Osteoblast (primary cell): ENCODE data around the gene ANKS4B. TPM values are rescaled to one million over a fixed set of nuclear protein-coding genes. Genes with fewer than 3 reads are reported as not detected.
"Not testable (repeated sequence)": the region's sequence is repeated elsewhere in the genome, so short reads cannot be mapped to it uniquely, and the experiment has no call there.

ENCODE experiments used
- DNase-seq: peaks from one replicate; pipeline ENCODE4 v3.0.0; 2011; ENCODE audit warnings: low spot score, mixed read lengths; ENCODE audit not compliant: insufficient read length; ENCODE audit errors: missing footprints
- H2AFZ ChIP-seq: 2 replicates; pipeline ENCODE4 v1.6.0; 2011; ENCODE audit warnings: mild to moderate bottlenecking, low read length
- H3K27ac ChIP-seq: 2 replicates; pipeline ENCODE4 v1.5.1; 2011; ENCODE audit warnings: mild to moderate bottlenecking, low read depth, low read length, moderate library complexity
- H3K27me3 ChIP-seq: 2 replicates; pipeline ENCODE4 v1.6.0; 2012; ENCODE audit warnings: mild to moderate bottlenecking, control low read depth, inconsistent platforms, low read length, moderate library complexity; ENCODE audit not compliant: insufficient read depth
- H3K36me3 ChIP-seq: 2 replicates; pipeline ENCODE4 v1.5.1; 2011; ENCODE audit warnings: mild to moderate bottlenecking, low read length, control low read depth, moderate library complexity; ENCODE audit not compliant: insufficient read depth
- H3K4me1 ChIP-seq: 2 replicates; pipeline ENCODE4 v1.5.1; 2011; ENCODE audit warnings: mild to moderate bottlenecking, low read length, control low read depth, moderate library complexity; ENCODE audit not compliant: insufficient read depth
- H3K4me2 ChIP-seq: 2 replicates; pipeline ENCODE4 v1.6.0; 2011; ENCODE audit warnings: mild to moderate bottlenecking, low read length; ENCODE audit not compliant: insufficient read depth
- H3K4me3 ChIP-seq: fragments of 200-600 bp; sonication (generic); 3 replicates; pipeline ENCODE4 v1.5.1; 2012; ENCODE audit warnings: mild to moderate bottlenecking, low read length, inconsistent platforms; ENCODE audit not compliant: insufficient read depth
- H3K79me2 ChIP-seq: 2 replicates; pipeline ENCODE4 v1.6.0; 2012; ENCODE audit warnings: mild to moderate bottlenecking, low read length, control low read depth, inconsistent platforms; ENCODE audit not compliant: insufficient read depth
- H3K9me3 ChIP-seq: 2 replicates; pipeline ENCODE4 v1.5.1; 2011; ENCODE audit warnings: low read depth, low read length, control low read depth
- H4K20me1 ChIP-seq: 2 replicates; pipeline ENCODE4 v1.6.0; 2012; ENCODE audit warnings: mild to moderate bottlenecking, low read length, control low read depth; ENCODE audit not compliant: insufficient read depth
- total RNA-seq: library from RNA; depleted of rRNA; stranded (reverse); fragments of >200 nt; gene quantifications from 2 replicates; pipeline ENCODE4 v1.2.3, GENCODE V29; 2012
- TF ChIP-seq, protein P1 (sequence below): IDR thresholded peaks from 2 replicates; pipeline ENCODE4 v1.5.1; 2011; ENCODE audit warnings: mild to moderate bottlenecking, low read depth, low read length, moderate library complexity; ENCODE audit errors: extremely low read depth

Gene ANKS4B
- total RNA-seq, 1 donor, result not detected

DNA sequence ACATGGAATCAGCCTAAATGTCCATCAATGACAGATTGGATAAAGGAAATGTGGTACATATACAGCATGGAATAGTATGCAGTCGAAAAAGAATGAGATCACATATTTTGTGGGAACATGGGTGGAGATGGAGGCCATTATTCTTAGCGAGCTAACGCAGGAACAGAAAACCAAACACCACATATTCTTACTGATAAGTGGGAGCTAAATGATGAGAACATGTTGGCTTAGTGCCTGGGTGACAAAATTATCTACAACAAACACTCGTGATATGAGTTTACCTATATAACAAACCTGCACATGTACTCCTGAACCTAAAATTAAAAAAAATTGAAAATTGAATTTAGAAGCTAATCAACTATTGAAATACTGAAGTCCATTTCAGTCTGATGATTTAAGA, 6.1 kb downstream of the ANKS4B start:
- no peak overlapping the region for H3K4me3 ChIP-seq
- TF ChIP-seq, protein P1, sequence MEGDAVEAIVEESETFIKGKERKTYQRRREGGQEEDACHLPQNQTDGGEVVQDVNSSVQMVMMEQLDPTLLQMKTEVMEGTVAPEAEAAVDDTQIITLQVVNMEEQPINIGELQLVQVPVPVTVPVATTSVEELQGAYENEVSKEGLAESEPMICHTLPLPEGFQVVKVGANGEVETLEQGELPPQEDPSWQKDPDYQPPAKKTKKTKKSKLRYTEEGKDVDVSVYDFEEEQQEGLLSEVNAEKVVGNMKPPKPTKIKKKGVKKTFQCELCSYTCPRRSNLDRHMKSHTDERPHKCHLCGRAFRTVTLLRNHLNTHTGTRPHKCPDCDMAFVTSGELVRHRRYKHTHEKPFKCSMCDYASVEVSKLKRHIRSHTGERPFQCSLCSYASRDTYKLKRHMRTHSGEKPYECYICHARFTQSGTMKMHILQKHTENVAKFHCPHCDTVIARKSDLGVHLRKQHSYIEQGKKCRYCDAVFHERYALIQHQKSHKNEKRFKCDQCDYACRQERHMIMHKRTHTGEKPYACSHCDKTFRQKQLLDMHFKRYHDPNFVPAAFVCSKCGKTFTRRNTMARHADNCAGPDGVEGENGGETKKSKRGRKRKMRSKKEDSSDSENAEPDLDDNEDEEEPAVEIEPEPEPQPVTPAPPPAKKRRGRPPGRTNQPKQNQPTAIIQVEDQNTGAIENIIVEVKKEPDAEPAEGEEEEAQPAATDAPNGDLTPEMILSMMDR, result no peak

DNA sequence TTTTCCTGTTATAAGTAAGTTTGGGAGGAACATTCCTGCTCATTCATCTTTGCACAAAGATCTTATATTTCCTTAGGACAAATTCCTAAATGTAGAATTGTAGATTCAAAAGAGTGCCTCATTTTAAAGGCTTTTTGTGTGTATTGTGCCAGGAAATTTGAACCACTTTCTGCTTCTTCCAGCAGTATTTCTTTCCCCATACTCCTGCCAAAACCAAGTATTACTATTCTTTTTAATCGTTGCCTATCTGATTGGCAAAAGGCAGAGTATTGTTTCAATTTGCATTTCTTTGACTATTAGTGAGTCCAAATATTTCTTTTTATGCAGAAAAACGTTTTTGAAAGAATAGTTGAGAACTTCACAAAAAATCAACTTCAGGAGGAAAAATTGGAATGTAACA, 9.3 kb downstream of the ANKS4B start:
- no peak overlapping the region for H3K27ac ChIP-seq
- no peak overlapping the region for H2AFZ ChIP-seq
- TF ChIP-seq, protein P1, result no peak
- DNase-seq, result no peak
- H3K4me2 ChIP-seq, result no peak overlapping the region
- H3K36me3 ChIP-seq, result no peaks in the 10 kb centered on the region
- H3K9me3 ChIP-seq, result no peaks in the 10 kb centered on the region
- peaks cover 20% of the 10 kb centered on the region for H3K27me3 ChIP-seq
- no peaks in the 10 kb centered on the region for H3K79me2 ChIP-seq
- no peaks in the 10 kb centered on the region for H3K4me1 ChIP-seq
- H3K4me3 ChIP-seq, result no peak overlapping the region
- no peaks in the 10 kb centered on the region for H4K20me1 ChIP-seq

More for the DNA sequence above, 6.1 kb downstream of the ANKS4B start:
- Histone ChIP-seq H3K79me2 (no peaks in the 10 kb centered on the region), H3K4me1 (no peaks in the 10 kb centered on the region), H3K27ac (no peak overlapping the region), H3K4me2 (no peak overlapping the region), H2AFZ (no peak overlapping the region), H3K27me3 (peaks cover 6% of the 10 kb centered on the region), H3K36me3 (no peaks in the 10 kb centered on the region), H3K9me3 (no peaks in the 10 kb centered on the region), H4K20me1 (no peaks in the 10 kb centered on the region)
- no peak for DNase-seq

DNA sequence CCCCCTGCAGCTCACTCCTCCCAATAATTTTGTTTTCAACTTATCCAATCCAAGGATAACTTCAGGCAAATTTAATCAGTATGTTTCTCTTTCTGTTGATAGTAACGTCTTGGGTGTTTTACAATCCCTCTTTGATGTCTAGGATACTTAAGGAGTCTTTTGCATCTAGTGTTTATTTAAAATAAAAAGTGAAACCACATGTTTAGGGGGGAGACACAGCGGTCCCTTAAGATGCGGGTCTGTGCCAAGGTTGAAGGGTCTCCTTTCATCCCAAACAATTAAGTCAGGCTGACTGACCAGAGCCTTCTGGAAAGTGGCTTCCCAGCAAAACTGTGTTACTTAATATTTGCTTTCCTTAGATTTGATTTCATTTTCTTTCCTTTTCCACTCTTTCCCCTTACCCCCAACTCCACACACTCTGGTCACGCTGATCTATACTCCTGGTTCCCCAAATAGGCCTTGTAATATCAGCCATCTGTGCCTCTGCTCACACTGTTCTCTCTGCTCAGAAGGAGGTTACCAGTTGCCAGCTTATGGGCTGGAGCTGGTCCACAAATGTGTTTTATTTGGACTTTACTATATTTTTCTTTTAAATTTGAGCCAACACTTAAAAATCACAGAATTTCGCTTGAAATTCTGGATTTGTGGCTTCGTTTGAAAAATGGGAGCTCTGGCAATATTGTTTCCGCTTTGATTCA, 11.2 kb downstream of the ANKS4B start:
- Histone ChIP-seq H4K20me1 (no peaks in the 10 kb centered on the region), H3K36me3 (no peaks in the 10 kb centered on the region), H2AFZ (no peak overlapping the region), H3K4me2 (no peak overlapping the region), H3K4me1 (no peaks in the 10 kb centered on the region), H3K9me3 (no peaks in the 10 kb centered on the region), H3K79me2 (no peaks in the 10 kb centered on the region), H3K27ac (no peak overlapping the region), H3K4me3 (no peak overlapping the region), H3K27me3 (peaks cover 22% of the 10 kb centered on the region)
- TF ChIP-seq, protein P1, result no peak
- no peak for DNase-seq

DNA sequence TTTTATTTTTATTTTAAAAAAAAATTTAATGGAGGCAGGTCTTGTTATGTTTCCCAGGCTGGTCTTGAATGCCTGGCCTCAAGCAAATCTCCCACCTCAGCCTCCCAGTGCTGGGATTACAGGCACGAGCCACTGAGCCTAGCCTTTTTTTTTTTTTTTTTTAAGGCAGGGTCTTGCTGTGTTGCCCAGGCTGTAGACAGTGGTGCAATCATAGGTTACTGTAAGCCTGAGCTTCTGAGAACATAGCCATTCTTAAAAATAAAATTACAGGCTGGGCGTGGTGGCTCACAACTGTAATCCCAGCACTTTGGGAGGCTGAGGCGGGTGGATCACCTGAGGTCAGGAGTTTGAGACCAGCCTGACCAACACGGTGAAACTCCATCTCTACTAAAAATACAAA, 14.7 kb downstream of the ANKS4B start:
- H2AFZ ChIP-seq, H3K4me3 ChIP-seq, H3K79me2 ChIP-seq, H3K4me2 ChIP-seq, H4K20me1 ChIP-seq, H3K4me1 ChIP-seq, H3K27ac ChIP-seq, H3K9me3 ChIP-seq, H3K36me3 ChIP-seq, DNase-seq: not testable (repeated sequence)
- peaks cover 35% of the 10 kb centered on the region for H3K27me3 ChIP-seq
